Articular chondrocyte of knee joint (primary cell): ENCODE data around the gene TRIO. TPM values are rescaled to one million over a fixed set of nuclear protein-coding genes. Genes with fewer than 3 reads are reported as not detected.

Experiments
- total RNA-seq: library from RNA; depleted of rRNA; stranded (reverse); fragments of >200 nt; gene quantifications from 2 replicates; pipeline ENCODE4 v1.2.3, GENCODE V29; 2012

TRIO gene
- 219 and 222 TPM in 2 replicates for total RNA-seq

GRCh38 chr5:14142827-14143545, at the start of gene TRIO:
Gene TRIO, plus strand, starts transcription at chr5:14143342. Its CDS starts 384 bp downstream, at chr5:14143726.

Other genes with a start within 250 kb of the TRIO start
- gene DNAH5, start 198.7 kb upstream of the TRIO start, total RNA-seq = 1.1 and 1.2 TPM in 2 replicates